HepG2 (cell line): ENCODE data around the gene WIF1.

ENCODE experiments used
- CHD2 ChIP-seq: IDR thresholded peaks from 2 replicates; pipeline ENCODE4 v1.6.1; 2011; ENCODE audit warnings: low read depth, low read length, improper control_type of control experiment
- GLMP ChIP-seq: sonication (generic); formaldehyde crosslinking; IDR thresholded peaks from 2 replicates; pipeline ENCODE4 v1.9.0; 2021; ENCODE audit warnings: missing genetic modification reagents, mild to moderate bottlenecking, borderline replicate concordance
- NR2C2 ChIP-seq: sonication (generic); formaldehyde crosslinking; IDR thresholded peaks from 2 replicates; pipeline ENCODE4 v1.4.0; 2020; ENCODE audit warnings: missing genetic modification reagents, mild to moderate bottlenecking, moderate library complexity, borderline replicate concordance
- PBX3 ChIP-seq: sonication (generic); formaldehyde crosslinking; IDR thresholded peaks from 2 replicates; pipeline ENCODE4 v1.8.1; 2023; ENCODE audit warnings: missing genetic modification reagents, inconsistent platforms, borderline replicate concordance
- TCF7 ChIP-seq: sonication (generic); IDR thresholded peaks from 2 replicates; pipeline ENCODE4 v1.6.1; 2016; ENCODE audit warnings: antibody characterized with exemption, low read depth

- TF ChIP-seq GLMP (CRISPR knock-in tag) = no peak
- TF ChIP-seq PBX3 = no peak
- TF ChIP-seq NR2C2 = no peak
- TF ChIP-seq TCF7 = no peak
- no peak for TF ChIP-seq CHD2
These were observed 116.8 kb downstream of the WIF1 start for GRCh38 chr12:65004270-65004669.
